Skeletal muscle cell (primary cell): ENCODE results near the gene KCNIP3.

Experiments used
- DNase-seq: peaks from one replicate; pipeline ENCODE4 v3.0.0-alpha.2; 2010; ENCODE audit warnings: low read depth
- H3K4me3 ChIP-seq: 2 replicates; pipeline ENCODE4 v1.5.1; 2011; ENCODE audit warnings: low read depth, mild to moderate bottlenecking, control low read depth, low read length, moderate library complexity

Gene KCNIP3

DNA sequence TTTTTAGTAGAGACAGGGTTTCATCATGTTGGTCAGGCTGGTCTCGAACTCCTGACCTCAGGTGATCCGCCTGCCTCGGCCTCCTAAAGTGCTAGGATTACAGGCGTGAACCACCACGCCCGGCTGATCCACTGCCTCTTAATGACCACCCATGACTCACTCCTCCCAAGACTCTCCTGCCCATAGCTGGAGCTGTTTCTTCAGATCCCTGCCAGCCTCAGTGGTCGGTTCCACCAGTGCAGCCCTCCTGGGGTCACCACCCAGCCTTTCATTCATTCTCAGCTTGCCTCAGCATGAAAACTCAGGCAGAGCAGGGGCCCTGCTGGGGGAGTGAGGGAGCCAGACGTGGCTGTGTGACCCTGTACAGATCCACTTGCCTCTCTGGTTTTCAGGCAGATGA, 12.5 kb downstream of the KCNIP3 start:
- DNase-seq, result no peak
- no peak overlapping the region for H3K4me3 ChIP-seq

GRCh38 chr2:95310216-95310615, 13.1 kb downstream of the KCNIP3 start:
- DNase-seq, result no peak
- no peak overlapping the region for H3K4me3 ChIP-seq

DNA sequence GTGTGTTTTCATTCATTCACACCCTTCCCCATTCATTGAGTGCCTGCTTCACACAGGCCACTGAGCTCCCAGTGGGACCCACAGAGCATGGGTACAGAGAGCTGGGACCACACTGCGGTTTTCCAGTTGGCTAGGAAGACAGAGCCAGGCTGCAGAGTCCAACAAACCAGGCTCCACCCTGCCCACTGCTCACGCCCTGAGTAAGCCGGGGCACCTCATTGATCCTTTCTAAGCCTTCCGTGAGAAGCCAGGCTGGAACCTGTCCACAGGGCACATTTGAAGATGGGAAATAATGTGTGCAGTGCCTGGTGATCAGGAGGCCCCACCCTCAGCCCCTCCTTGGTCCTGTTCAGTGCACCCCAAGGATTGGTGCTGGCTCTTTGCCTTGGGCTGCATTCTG, 13.5 kb downstream of the KCNIP3 start:
- no peak for DNase-seq
- H3K4me3 ChIP-seq, result no peak overlapping the region

GRCh38 chr2:95311815-95312542, 14.8 kb downstream of the KCNIP3 start:
- DNase-seq, result no peak
- no peak overlapping the region for H3K4me3 ChIP-seq

GRCh38 chr2:95312543-95313201, 15.5 kb downstream of the KCNIP3 start:
- no peak overlapping the region for H3K4me3 ChIP-seq
- no peak for DNase-seq

DNA sequence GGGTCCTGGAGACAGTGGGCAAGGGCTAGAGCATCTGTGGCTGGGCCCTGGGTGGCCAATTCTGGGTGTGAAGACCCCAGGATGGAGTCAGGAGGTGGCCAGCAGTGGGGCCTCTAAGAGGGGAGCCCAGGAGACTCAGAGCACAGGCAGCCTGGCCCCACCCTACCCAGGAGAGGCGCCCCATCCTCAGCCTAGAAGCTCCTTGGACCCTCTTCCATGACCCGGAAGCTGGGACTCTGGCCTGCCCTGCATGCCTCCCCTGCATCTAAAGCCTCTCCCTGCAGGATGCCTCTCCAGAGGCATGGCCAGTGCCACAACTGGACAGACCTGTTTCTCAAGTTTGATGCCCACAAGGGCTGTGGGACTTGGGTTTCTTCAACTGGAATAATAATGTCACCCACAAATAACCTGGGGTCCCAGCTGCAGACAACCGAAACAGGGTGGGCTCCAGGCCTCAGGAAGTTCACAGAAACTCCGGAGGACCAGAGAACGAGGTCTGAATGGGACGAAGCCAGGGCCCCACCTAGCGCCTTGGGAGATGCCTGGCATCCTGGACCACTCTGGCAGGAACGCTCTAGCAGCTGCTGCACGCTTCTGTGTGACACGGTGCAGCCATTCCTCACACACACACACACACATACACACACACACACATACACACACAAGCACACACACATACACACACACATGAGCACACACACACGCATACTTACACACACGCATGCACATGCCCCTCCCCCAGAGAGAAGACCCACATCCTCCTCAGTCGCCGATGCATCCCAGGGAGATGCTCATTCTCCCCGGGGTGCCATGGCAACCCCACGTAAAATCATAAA, 16.4 kb downstream of the KCNIP3 start:
- no peak for DNase-seq
- no peak overlapping the region for H3K4me3 ChIP-seq

DNA sequence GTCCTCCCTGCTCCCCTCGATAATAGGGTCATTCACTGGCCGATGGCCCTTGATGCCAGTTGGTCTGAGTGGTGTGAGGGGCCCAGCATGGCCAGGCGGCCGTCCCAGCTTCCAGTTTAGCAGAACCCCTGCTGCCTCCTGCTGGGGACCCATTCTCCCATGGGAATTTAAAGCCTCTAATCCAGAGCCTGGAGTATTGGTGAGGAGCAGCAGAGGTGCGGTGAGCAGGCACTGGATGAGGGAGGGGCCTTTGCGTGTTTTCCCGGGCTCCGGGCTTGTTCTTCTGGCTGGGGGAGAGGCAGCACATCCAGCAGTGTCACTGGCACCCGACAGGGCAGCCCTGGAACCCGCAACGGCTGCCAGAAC, 17.4 kb downstream of the KCNIP3 start:
- no peak for DNase-seq
- no peak overlapping the region for H3K4me3 ChIP-seq

- DNase-seq, result no peak
Measured at GRCh38 chr2:95314964-95315611, 17.9 kb downstream of the KCNIP3 start.

GRCh38 chr2:95315801-95316411, 18.8 kb downstream of the KCNIP3 start:
- no peak for DNase-seq

More at GRCh38 chr2:95314964-95315611, 17.9 kb downstream of the KCNIP3 start:
- no peak overlapping the region for H3K4me3 ChIP-seq

GRCh38 chr2:95316466-95317122, 19.4 kb downstream of the KCNIP3 start:
- DNase-seq, result no peak
- no peak overlapping the region for H3K4me3 ChIP-seq

More at GRCh38 chr2:95315801-95316411, 18.8 kb downstream of the KCNIP3 start:
- no peak overlapping the region for H3K4me3 ChIP-seq

DNA sequence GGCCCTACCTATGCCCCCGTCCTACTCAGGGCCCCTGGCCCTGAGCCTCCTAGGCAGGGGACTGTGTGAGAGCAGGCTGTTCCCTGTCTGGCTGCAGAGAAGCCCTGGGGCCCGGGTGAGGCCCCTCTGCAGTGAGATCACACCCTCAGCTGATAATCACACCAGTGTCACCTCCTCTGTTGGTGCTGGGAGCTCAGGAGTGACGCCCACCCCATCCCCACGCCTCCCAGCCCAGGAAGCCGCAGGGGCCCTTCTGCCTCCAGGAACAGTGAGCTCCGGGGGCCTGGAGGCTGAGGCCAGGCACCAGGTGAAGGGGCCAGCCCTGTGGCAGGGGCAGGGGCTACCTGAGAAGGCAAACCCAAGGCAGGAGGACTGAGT, 20.0 kb downstream of the KCNIP3 start:
- no peak overlapping the region for H3K4me3 ChIP-seq
- DNase-seq, result no peak

- DNase-seq, result no peak
- H3K4me3 ChIP-seq, result no peak overlapping the region
Measured at GRCh38 chr2:95317665-95318425, 20.7 kb downstream of the KCNIP3 start.

DNA sequence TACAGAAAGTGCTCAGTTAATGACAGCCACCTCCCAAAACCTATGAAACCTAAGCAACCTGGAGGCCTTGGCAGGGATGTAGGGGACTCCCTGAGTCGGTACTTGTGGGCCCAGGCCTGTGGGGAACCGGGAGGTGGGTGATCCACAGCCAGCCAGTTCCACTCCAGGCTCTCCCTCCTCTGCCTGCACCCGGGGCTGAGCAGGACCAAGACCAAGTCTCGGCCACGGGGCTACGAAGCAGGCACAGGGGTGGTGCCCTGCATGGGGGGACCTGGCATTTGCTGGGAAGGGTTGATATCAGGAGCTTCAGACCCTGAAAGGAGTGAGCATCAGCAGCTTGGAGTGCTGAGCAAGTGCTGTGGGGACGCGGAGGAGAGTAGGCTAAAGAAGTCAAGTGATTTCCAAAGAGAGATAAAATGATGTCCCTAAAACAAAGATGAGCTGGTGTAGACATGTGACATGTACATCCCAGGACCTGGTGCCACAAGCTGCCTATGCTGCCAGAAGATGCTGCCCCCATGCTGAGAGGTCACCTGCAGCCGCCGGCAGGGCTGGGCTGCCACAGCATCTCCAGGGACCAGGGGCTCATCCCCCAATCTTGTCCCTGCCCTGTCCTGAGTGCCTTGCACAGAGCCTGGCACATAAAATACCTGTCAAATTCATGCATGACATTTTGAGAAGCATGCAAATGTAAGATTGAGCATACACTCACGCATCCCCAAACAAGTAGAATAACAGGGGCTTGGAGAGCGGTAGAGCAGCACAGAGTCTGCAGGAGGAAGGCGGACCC, 21.5 kb downstream of the KCNIP3 start:
- DNase-seq, result no peak

GRCh38 chr2:95319481-95320343, 22.6 kb downstream of the KCNIP3 start:
- no peak for DNase-seq
- H3K4me3 ChIP-seq, result no peak overlapping the region

More for the DNA sequence above, 21.5 kb downstream of the KCNIP3 start:
- H3K4me3 ChIP-seq, result no peak overlapping the region

DNA sequence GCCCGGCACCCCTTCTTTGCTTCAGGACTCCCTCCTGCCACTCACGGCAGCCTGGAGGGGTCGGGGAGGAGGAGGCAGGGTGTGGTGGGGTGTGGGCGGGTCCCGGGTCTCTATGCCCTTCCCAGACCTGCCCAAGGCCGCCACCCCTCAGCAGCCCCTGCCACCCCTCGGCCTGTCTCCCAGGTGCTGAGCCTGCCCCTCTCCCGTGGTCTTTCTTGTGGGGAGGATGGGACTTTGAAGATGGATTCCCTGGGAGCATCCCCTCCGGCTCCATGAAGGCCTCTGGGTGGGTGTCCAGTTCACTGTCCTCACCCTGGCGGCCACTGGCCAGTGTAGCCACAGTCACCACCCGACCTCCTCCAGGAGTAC, 23.2 kb downstream of the KCNIP3 start:
- DNase-seq, result no peak
- H3K4me3 ChIP-seq, result no peak overlapping the region

GRCh38 chr2:95320986-95321767, 24.0 kb downstream of the KCNIP3 start:
- H3K4me3 ChIP-seq, result no peak overlapping the region
- DNase-seq, result no peak
